IPS-15b (cell line): Measurements from ENCODE around the gene KIF19.

Experiments used
- H3K27me3 ChIP-seq: one replicate; pipeline ENCODE4 v1.6.1; 2013; ENCODE audit warnings: low read length; ENCODE audit not compliant: control insufficient read depth, insufficient read depth
- H3K36me3 ChIP-seq: one replicate; pipeline ENCODE4 v1.6.1; 2013; ENCODE audit warnings: low read length; ENCODE audit not compliant: control insufficient read depth, insufficient read depth
- H3K4me1 ChIP-seq: one replicate; pipeline ENCODE4 v1.6.1; 2013; ENCODE audit warnings: mild to moderate bottlenecking, low read length; ENCODE audit not compliant: control insufficient read depth, insufficient read depth
- H3K4me3 ChIP-seq: one replicate; pipeline ENCODE4 v1.5.1; 2013; ENCODE audit warnings: low read depth, low read length
- H3K9ac ChIP-seq: one replicate; pipeline ENCODE4 v1.6.1; 2013; ENCODE audit warnings: low read depth, mild to moderate bottlenecking, low read length
- H3K9me3 ChIP-seq: one replicate; pipeline ENCODE4 v1.6.1; 2013; ENCODE audit warnings: mild to moderate bottlenecking, low read length; ENCODE audit not compliant: control insufficient read depth, insufficient read depth

Gene KIF19

DNA sequence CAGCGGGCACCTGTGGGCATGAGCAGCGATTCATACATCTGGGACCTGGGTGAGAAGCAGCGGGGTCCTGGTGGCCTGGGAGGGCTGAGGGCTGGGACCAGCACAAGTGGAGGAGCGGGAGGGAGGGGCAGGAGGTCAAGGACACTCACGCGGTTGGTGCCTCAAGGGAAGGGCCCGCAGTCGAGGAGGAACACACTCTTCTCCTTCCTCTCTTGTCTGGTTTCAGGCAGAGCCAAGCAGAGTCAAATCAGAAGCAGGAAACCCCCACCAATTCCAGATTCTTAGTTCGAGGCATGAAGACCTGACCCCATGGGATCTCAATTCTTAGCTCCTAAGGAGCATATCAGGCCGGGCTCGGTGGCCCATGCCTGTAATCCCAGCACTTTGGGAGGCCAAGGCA lies 36.3 kb upstream of the KIF19 start:
- Histone ChIP-seq H3K4me1 (no peaks in the 10 kb centered on the region), H3K27me3 (no peaks in the 10 kb centered on the region), H3K9me3 (no peaks in the 10 kb centered on the region), H3K9ac (no peak overlapping the region), H3K4me3 (no peak overlapping the region), H3K36me3 (no peaks in the 10 kb centered on the region)

DNA sequence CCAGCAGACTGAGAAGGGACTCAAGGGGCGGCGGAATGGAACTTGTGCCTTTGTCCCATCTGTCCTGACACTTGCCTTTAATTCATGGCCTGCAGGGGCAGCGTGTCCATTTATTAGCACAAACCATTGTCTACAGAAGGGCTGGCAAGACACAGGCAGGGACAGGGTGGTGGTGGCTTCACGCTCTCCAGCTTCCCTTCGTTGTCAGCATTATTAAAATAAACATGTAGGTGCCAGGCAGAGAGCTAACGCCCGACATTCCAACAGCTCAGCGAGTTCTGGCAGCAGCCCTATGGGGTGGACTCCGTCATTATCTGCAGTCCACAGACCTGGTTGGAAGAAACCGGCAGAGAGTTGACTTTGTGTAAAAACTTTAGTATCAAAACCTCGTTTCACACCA lies 35.7 kb upstream of the KIF19 start:
- H3K4me1 ChIP-seq = no peaks in the 10 kb centered on the region
- H3K9ac ChIP-seq = no peak overlapping the region
- no peaks in the 10 kb centered on the region for H3K36me3 ChIP-seq

DNA sequence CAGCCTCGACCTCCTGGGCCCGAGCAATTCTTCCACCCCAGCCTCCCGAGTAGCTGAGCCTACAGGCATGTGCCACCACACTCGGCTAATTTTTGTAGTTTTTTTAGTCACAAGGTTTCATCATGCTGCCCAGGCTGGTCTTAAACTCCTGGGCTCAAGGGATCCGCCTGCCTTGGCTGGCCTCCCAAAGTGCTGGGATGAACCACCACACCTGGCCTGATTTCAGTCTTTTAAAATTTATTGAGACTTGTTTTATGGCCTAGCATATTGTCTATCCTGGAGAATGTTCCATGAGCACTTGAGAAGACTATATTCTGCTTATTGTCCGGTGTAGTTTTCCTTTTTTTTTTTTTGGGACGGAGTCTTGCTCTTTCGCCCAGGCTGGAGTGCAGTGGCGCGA lies 33.5 kb upstream of the KIF19 start:
- H3K4me3 ChIP-seq = no peak overlapping the region
- no peaks in the 10 kb centered on the region for H3K27me3 ChIP-seq
- H3K9me3 ChIP-seq = no peaks in the 10 kb centered on the region
- no peaks in the 10 kb centered on the region for H3K36me3 ChIP-seq
- H3K4me1 ChIP-seq = no peaks in the 10 kb centered on the region
- H3K9ac ChIP-seq = no peak overlapping the region

More for the DNA sequence above, 35.7 kb upstream of the KIF19 start:
- Histone ChIP-seq H3K4me3 (no peak overlapping the region), H3K9me3 (no peaks in the 10 kb centered on the region), H3K27me3 (no peaks in the 10 kb centered on the region)

GRCh38 chr17:74295625-74296547 lies 30.1 kb upstream of the KIF19 start:
- no peaks in the 10 kb centered on the region for H3K9me3 ChIP-seq
- no peak overlapping the region for H3K9ac ChIP-seq
- no peaks in the 10 kb centered on the region for H3K36me3 ChIP-seq
- no peaks in the 10 kb centered on the region for H3K4me1 ChIP-seq
- H3K4me3 ChIP-seq = no peak overlapping the region
- H3K27me3 ChIP-seq = no peaks in the 10 kb centered on the region

DNA sequence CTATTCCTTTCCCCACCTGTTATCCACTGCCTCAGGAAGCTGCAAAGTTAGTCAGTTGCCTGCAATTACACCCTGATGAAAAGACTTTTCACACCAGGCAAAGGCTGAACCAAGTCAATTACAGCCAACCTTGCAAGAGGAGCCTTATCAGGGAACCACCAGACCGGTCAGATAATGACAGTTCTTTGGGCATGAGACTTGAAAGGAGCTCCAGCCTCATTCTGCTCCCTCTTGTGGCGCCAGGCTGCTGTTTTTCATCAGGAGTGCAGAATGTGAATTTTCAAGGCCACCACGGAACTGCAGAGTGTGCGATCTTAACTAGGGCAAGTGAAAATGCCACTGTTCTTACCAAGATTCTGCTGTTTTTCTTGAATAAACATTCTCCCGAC lies 29.5 kb upstream of the KIF19 start:
- Histone ChIP-seq H3K4me3 (no peak overlapping the region), H3K9me3 (no peaks in the 10 kb centered on the region), H3K4me1 (no peaks in the 10 kb centered on the region), H3K9ac (no peak overlapping the region), H3K27me3 (no peaks in the 10 kb centered on the region), H3K36me3 (no peaks in the 10 kb centered on the region)

GRCh38 chr17:74297941-74298340 lies 28.1 kb upstream of the KIF19 start:
- Histone ChIP-seq H3K9me3 (no peaks in the 10 kb centered on the region), H3K4me1 (no peaks in the 10 kb centered on the region), H3K9ac (no peak overlapping the region), H3K27me3 (no peaks in the 10 kb centered on the region), H3K4me3 (no peak overlapping the region), H3K36me3 (no peaks in the 10 kb centered on the region)

GRCh38 chr17:74298778-74299177 lies 27.2 kb upstream of the KIF19 start:
- no peaks in the 10 kb centered on the region for H3K27me3 ChIP-seq
- no peak overlapping the region for H3K9ac ChIP-seq
- H3K4me3 ChIP-seq = no peak overlapping the region
- H3K9me3 ChIP-seq = no peaks in the 10 kb centered on the region
- H3K36me3 ChIP-seq = no peaks in the 10 kb centered on the region
- H3K4me1 ChIP-seq = no peaks in the 10 kb centered on the region

DNA sequence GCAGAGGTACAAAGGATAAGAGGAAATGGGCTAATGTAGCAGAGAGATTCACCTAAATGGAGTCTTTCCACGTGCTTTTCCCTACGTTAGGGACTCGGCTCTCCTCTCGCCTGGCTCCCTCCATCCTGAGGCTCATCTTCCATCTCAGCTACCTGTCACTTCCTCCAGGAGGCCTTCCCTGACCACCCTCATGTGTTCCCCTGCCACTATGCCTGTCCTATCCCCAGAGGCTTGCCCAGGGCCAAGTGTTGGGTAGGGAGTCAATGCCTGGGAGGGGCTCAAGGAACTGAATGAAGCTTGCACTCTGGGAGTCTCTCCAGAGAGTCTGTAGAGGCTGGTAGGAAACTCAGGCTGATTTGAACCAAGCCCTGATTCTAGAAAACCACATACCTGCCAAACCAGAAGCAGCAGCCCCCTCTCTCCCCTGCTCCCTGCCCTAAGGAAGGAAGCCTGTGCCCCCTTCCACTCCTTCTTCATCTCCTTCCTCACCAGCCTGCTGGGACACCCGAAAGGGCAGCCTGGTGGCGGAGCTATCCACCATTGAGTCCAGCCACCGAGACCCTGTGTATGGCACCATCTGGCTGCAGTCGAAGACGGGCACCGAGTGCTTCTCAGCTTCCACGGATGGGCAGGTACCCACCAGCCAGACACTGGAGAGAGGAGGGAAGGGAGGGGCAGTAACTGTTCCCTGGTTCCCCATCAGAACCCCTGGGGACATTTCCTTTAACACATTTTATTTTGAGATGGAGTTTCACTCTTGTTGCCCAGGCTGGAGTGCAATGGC lies 26.6 kb upstream of the KIF19 start:
- Histone ChIP-seq H3K36me3 (no peaks in the 10 kb centered on the region), H3K27me3 (no peaks in the 10 kb centered on the region), H3K4me3 (no peak overlapping the region), H3K9ac (no peak overlapping the region), H3K9me3 (no peaks in the 10 kb centered on the region), H3K4me1 (no peaks in the 10 kb centered on the region)

GRCh38 chr17:74303305-74303704 lies 22.7 kb upstream of the KIF19 start:
- no peaks in the 10 kb centered on the region for H3K27me3 ChIP-seq
- H3K36me3 ChIP-seq = no peaks in the 10 kb centered on the region
- H3K9me3 ChIP-seq = no peaks in the 10 kb centered on the region
- no peak overlapping the region for H3K4me3 ChIP-seq
- no peaks in the 10 kb centered on the region for H3K4me1 ChIP-seq
- no peak overlapping the region for H3K9ac ChIP-seq

- Histone ChIP-seq H3K36me3 (no peaks in the 10 kb centered on the region), H3K9me3 (no peaks in the 10 kb centered on the region), H3K9ac (no peak overlapping the region), H3K4me3 (no peak overlapping the region), H3K27me3 (no peaks in the 10 kb centered on the region), H3K4me1 (no peaks in the 10 kb centered on the region)
Measured at GRCh38 chr17:74304184-74304583, 21.8 kb upstream of the KIF19 start.

GRCh38 chr17:74305865-74306654 lies 20.0 kb upstream of the KIF19 start:
- H3K9ac ChIP-seq = no peak overlapping the region
- no peaks in the 10 kb centered on the region for H3K4me1 ChIP-seq
- H3K36me3 ChIP-seq = no peaks in the 10 kb centered on the region
- no peaks in the 10 kb centered on the region for H3K27me3 ChIP-seq
- no peaks in the 10 kb centered on the region for H3K9me3 ChIP-seq
- no peak overlapping the region for H3K4me3 ChIP-seq
